Cardiac muscle cell (in vitro differentiated cells and primary cell): ENCODE results near the gene IBA57. TPM values are rescaled to one million over a fixed set of nuclear protein-coding genes. Genes with fewer than 3 reads are reported as not detected.
A peak's percentile ranks its signal among the peaks of the same experiment; 100 is the strongest.

Source experiments
- DNase-seq, 2 donors: peaks; one replicate each; pipeline versions ENCODE4 v3.0.0 to v3.0.0-alpha.2; 2010 to 2017; ENCODE audit warnings: low read depth in 1 of 2, low spot score in 1 of 2
- H3K27ac ChIP-seq: fragments of 200-600 bp; sonication (generic); 2 replicates; pipeline ENCODE4 v1.5.1; 2016
- H3K27me3 ChIP-seq: fragments of 200-600 bp; sonication (generic); 2 replicates; pipeline ENCODE4 v1.6.0; 2016; ENCODE audit warnings: control low read depth
- H3K36me3 ChIP-seq: fragments of 200-600 bp; sonication (generic); 2 replicates; pipeline ENCODE4 v1.5.1; 2016; ENCODE audit warnings: control low read depth
- H3K4me1 ChIP-seq: fragments of 200-600 bp; sonication (generic); 2 replicates; pipeline ENCODE4 v1.8.1; 2017; ENCODE audit warnings: low read depth, mild to moderate bottlenecking, mixed run types
- H3K4me3 ChIP-seq: fragments of 200-600 bp; sonication (generic); 2 replicates; pipeline ENCODE4 v1.5.1; 2016; ENCODE audit warnings: mild to moderate bottlenecking
- H3K9me3 ChIP-seq: fragments of 200-600 bp; sonication (generic); 2 replicates; pipeline ENCODE4 v1.5.1; 2017; ENCODE audit warnings: low read depth, mild to moderate bottlenecking, control low read depth
- CTCF ChIP-seq: IDR thresholded peaks from 2 replicates; pipeline ENCODE4 v1.5.1; 2012; ENCODE audit warnings: low read depth, mild to moderate bottlenecking, low read length
- polyA plus RNA-seq: library from polyadenylated mRNA; unstranded; fragments of >200 nt; fragmentation: Nextera tagmentation; extraction: Ambion mirVana; gene quantifications from 2 replicates; pipeline ENCODE4 v1.2.1, GENCODE V29; 2016
- total RNA-seq: library from RNA; depleted of rRNA; stranded (reverse); fragments of >200 nt; gene quantifications from 2 replicates; pipeline ENCODE4 v1.2.3, GENCODE V29; 2016

IBA57 gene
- total and polyA plus RNA-seq, 2 experiments from 2014 or later = 5.1 to 6.4 TPM

GRCh38 chr1:228174482-228175315 is 9.1 kb downstream of the IBA57 start:
- no peak overlapping the region for H3K27ac ChIP-seq
- H3K36me3 ChIP-seq = no peaks in the 10 kb centered on the region
- TF ChIP-seq CTCF = no peak
- no peaks in the 10 kb centered on the region for H3K4me1 ChIP-seq
- H3K9me3 ChIP-seq = no peaks in the 10 kb centered on the region
- DNase-seq = peak in 1 of 2 donors; percentile 7
- H3K4me3 ChIP-seq = no peak overlapping the region
- no peaks in the 10 kb centered on the region for H3K27me3 ChIP-seq

GRCh38 chr1:228175316-228176023 is 9.9 kb downstream of the IBA57 start:
- Histone ChIP-seq H3K27me3 (no peaks in the 10 kb centered on the region), H3K4me1 (no peaks in the 10 kb centered on the region), H3K27ac (no peak overlapping the region), H3K9me3 (no peaks in the 10 kb centered on the region), H3K4me3 (no peak overlapping the region), H3K36me3 (no peaks in the 10 kb centered on the region)
- TF ChIP-seq CTCF = no peak
- no peak for DNase-seq

- Histone ChIP-seq H3K4me3 (no peak overlapping the region), H3K9me3 (no peaks in the 10 kb centered on the region), H3K27me3 (no peaks in the 10 kb centered on the region), H3K27ac (no peak overlapping the region), H3K36me3 (no peaks in the 10 kb centered on the region), H3K4me1 (no peaks in the 10 kb centered on the region)
- no peak for DNase-seq
- no peak for TF ChIP-seq CTCF
These were observed 10.4 kb downstream of the IBA57 start for GRCh38 chr1:228176024-228176395.

- no peak overlapping the region for H3K27ac ChIP-seq
- no peaks in the 10 kb centered on the region for H3K36me3 ChIP-seq
- no peak for DNase-seq
- H3K27me3 ChIP-seq = no peaks in the 10 kb centered on the region
- TF ChIP-seq CTCF = no peak
- no peaks in the 10 kb centered on the region for H3K4me1 ChIP-seq
- no peaks in the 10 kb centered on the region for H3K9me3 ChIP-seq
- H3K4me3 ChIP-seq = no peak overlapping the region
These were observed 11.0 kb downstream of the IBA57 start for GRCh38 chr1:228176461-228177182.

- Histone ChIP-seq H3K27me3 (no peaks in the 10 kb centered on the region), H3K27ac (no peak overlapping the region), H3K4me1 (no peaks in the 10 kb centered on the region), H3K36me3 (no peaks in the 10 kb centered on the region), H3K9me3 (no peaks in the 10 kb centered on the region), H3K4me3 (no peak overlapping the region)
- no peak for DNase-seq
- TF ChIP-seq CTCF = no peak
These were observed 11.5 kb downstream of the IBA57 start for GRCh38 chr1:228177183-228177475.
